ENCODE results near the gene LRRC42.

- TF ChIP-seq FOXK2 (IDR thresholded peaks at IDR 0.05) (no peak), CTBP1 (IDR thresholded peaks at IDR 0.05; ENCODE audit: borderline replicate concordance) (no peak), LEF1 (IDR thresholded peaks at IDR 0.05; ENCODE audit: borderline replicate concordance) (no peak), ZNF384 (IDR thresholded peaks at IDR 0.05) (no peak), FOXM1 (IDR thresholded peaks at IDR 0.05; ENCODE audit: borderline replicate concordance) (no peak), FOXA1 (IDR thresholded peaks at IDR 0.05) (no peak), SP1 (IDR thresholded peaks at IDR 0.05) (no peak), ELF4 (IDR thresholded peaks at IDR 0.05) (no peak), BHLHE40 (IDR thresholded peaks at IDR 0.05; ENCODE audit: borderline replicate concordance) (no peak), HDGF (IDR thresholded peaks at IDR 0.05; ENCODE audit: borderline replicate concordance) (no peak), TARDBP (IDR thresholded peaks at IDR 0.05) (no peak)
These were observed 56.5 kb downstream of the LRRC42 start for GRCh38 chr1:54002544-54003248.
